ENCODE results near the gene MEG3. TPM values are rescaled to one million over a fixed set of nuclear protein-coding genes. Genes with fewer than 3 reads are reported as not detected.

MEG3 gene
- total RNA-seq, 1 experiment from 2014 or later = not detected

GRCh38 chr14:100780646-100781355 lies 45.1 kb upstream of the MEG3 start:
- intact Hi-C loops (cut with micrococcal nuclease; ENCODE audit: unreplicated experiment) = no loop called here
- no peak for DNase-seq
- CTCF ChIA-PET = no interaction called here
- no peaks in the 10 kb centered on the region for H3K4me1 Mint-ChIP-seq (ENCODE audit: low read depth, unreplicated experiment)
- no peak for TF ChIP-seq CTCF (IDR thresholded peaks at IDR 0.05; ENCODE audit: unreplicated experiment)
- no peaks in the 10 kb centered on the region for H3K9me3 Mint-ChIP-seq (ENCODE audit: low read depth, unreplicated experiment)
- peaks cover 90% of the 10 kb centered on the region for H3K27me3 Mint-ChIP-seq (ENCODE audit: unreplicated experiment)
- H3K4me3 Mint-ChIP-seq (ENCODE audit: low read depth, unreplicated experiment) = no peak overlapping the region
- H3K36me3 Mint-ChIP-seq (ENCODE audit: insufficient read depth, unreplicated experiment) = no peaks in the 10 kb centered on the region
- no TSS peak for BruUV-seq (replicated peaks)
- no peak overlapping the region for H3K27ac Mint-ChIP-seq (ENCODE audit: unreplicated experiment)

- no peak for TF ChIP-seq CTCF (IDR thresholded peaks at IDR 0.05; ENCODE audit: unreplicated experiment)
- peaks cover 90% of the 10 kb centered on the region for H3K27me3 Mint-ChIP-seq (ENCODE audit: unreplicated experiment)
- DNase-seq = no peak
- BruUV-seq (replicated peaks) = no TSS peak
- no peaks in the 10 kb centered on the region for H3K4me1 Mint-ChIP-seq (ENCODE audit: low read depth, unreplicated experiment)
- CTCF ChIA-PET = no interaction called here
- no peak overlapping the region for H3K4me3 Mint-ChIP-seq (ENCODE audit: low read depth, unreplicated experiment)
- intact Hi-C loops (cut with micrococcal nuclease; ENCODE audit: unreplicated experiment) = no loop called here
- H3K36me3 Mint-ChIP-seq (ENCODE audit: insufficient read depth, unreplicated experiment) = no peaks in the 10 kb centered on the region
- no peak overlapping the region for H3K27ac Mint-ChIP-seq (ENCODE audit: unreplicated experiment)
- no peaks in the 10 kb centered on the region for H3K9me3 Mint-ChIP-seq (ENCODE audit: low read depth, unreplicated experiment)
These were observed 44.0 kb upstream of the MEG3 start for GRCh38 chr14:100781952-100782351.

DNA sequence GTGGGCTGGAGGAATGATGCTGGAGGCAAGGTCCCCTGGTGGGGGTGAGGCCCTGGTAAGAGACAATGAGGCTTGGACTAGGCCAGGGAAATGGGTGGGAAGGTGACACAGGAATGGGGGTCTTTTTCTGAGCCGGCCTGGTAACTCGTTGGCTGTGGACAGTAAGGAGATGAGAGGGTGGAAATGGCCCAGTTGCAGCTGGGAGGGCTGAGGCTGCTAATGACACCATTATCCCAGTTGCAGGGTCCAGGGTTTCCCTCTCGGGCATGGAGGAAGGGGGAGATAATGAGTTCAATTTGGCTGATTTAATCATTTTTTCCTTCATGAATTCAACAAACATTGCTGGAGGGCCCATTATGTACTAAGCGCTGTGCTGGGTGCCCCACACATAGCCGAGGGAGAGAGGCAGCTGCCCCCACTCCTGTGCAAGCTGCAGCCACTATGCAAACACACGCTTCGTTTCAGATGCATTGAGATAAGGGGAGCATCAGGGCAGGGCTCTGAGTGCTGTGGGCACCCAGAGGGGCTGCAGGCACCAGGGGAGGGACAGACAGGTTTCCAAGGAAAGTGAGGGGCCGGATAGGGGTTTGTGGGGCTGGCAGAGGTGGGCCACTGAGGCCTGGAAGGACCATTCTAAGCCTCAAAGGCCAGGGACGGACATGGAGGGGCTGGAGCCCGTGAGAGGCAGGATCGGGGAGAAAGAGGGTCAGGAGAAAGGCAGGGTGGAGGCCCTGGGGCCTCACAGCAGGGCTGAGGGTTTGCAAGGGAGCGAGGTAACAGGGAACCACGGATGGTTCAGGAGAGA lies 43.2 kb upstream of the MEG3 start:
- TF ChIP-seq CTCF (IDR thresholded peaks at IDR 0.05; ENCODE audit: unreplicated experiment) = no peak
- BruUV-seq (replicated peaks) = no TSS peak
- Mint-ChIP-seq H3K36me3 (ENCODE audit: insufficient read depth, unreplicated experiment) (no peaks in the 10 kb centered on the region), H3K4me1 (ENCODE audit: low read depth, unreplicated experiment) (no peaks in the 10 kb centered on the region), H3K9me3 (ENCODE audit: low read depth, unreplicated experiment) (no peaks in the 10 kb centered on the region), H3K27me3 (ENCODE audit: unreplicated experiment) (peaks cover 86% of the 10 kb centered on the region), H3K4me3 (ENCODE audit: low read depth, unreplicated experiment) (no peak overlapping the region), H3K27ac (ENCODE audit: unreplicated experiment) (no peak overlapping the region)
- intact Hi-C loops (cut with micrococcal nuclease; ENCODE audit: unreplicated experiment) = no loop called here
- no peak for DNase-seq
- CTCF ChIA-PET = no interaction called here

GRCh38 chr14:100783630-100784370 lies 42.1 kb upstream of the MEG3 start:
- no peaks in the 10 kb centered on the region for H3K4me1 Mint-ChIP-seq (ENCODE audit: low read depth, unreplicated experiment)
- CTCF ChIA-PET = no interaction called here

More at GRCh38 chr14:100783630-100784370, 42.1 kb upstream of the MEG3 start:
- no peak for TF ChIP-seq CTCF (IDR thresholded peaks at IDR 0.05; ENCODE audit: unreplicated experiment)
- no TSS peak for BruUV-seq (replicated peaks)
- Mint-ChIP-seq H3K4me3 (ENCODE audit: low read depth, unreplicated experiment) (no peak overlapping the region), H3K36me3 (ENCODE audit: insufficient read depth, unreplicated experiment) (no peaks in the 10 kb centered on the region), H3K9me3 (ENCODE audit: low read depth, unreplicated experiment) (no peaks in the 10 kb centered on the region), H3K27ac (ENCODE audit: unreplicated experiment) (no peak overlapping the region), H3K27me3 (ENCODE audit: unreplicated experiment) (peaks cover 86% of the 10 kb centered on the region)
- intact Hi-C loops (cut with micrococcal nuclease; ENCODE audit: unreplicated experiment) = no loop called here
- DNase-seq = no peak

All from Calu3 (cell line).